HTERT RPE-1 (cell line): Measurements from ENCODE around the gene RAD21L1.
"Not testable (repeated sequence)": the region's sequence is repeated elsewhere in the genome, so short reads cannot be mapped to it uniquely, and the experiment has no call there.

Experiments used
- in situ Hi-C: fragments of 300-500 bp; cut with MboI; formaldehyde crosslinking; loops from 4 replicates; pipeline ENCODE4 v1.14.3; 2020; ENCODE audit warnings: low sequenced_read_pairs

Gene RAD21L1

GRCh38 chr20:1224205-1224890, 1.5 kb upstream of the RAD21L1 start:
- in situ Hi-C loops = no loop called here

- in situ Hi-C loops = no loop called here
Measured at GRCh38 chr20:1225263-1225782, 521 bp upstream of the RAD21L1 start.

- in situ Hi-C loops = no loop called here
Measured at GRCh38 chr20:1229541-1229940, 3.7 kb downstream of the RAD21L1 start.

GRCh38 chr20:1232286-1233111, 6.7 kb downstream of the RAD21L1 start:
- in situ Hi-C loops = no loop called here

GRCh38 chr20:1240549-1240948, 14.7 kb downstream of the RAD21L1 start:
- in situ Hi-C loops = no loop called here

- in situ Hi-C loops = no loop called here
Measured at GRCh38 chr20:1241456-1241855, 15.6 kb downstream of the RAD21L1 start.

GRCh38 chr20:1242099-1242498, 16.3 kb downstream of the RAD21L1 start:
- in situ Hi-C loops = no loop called here

- in situ Hi-C loops = no loop called here
Measured at GRCh38 chr20:1242530-1242929, 16.7 kb downstream of the RAD21L1 start.

GRCh38 chr20:1245578-1245977, 19.7 kb downstream of the RAD21L1 start:
- in situ Hi-C loops = no loop called here

GRCh38 chr20:1247689-1248088, 21.8 kb downstream of the RAD21L1 start:
- in situ Hi-C loops = no loop called here

GRCh38 chr20:1250282-1250681, 24.4 kb downstream of the RAD21L1 start:
- in situ Hi-C loops = not testable (repeated sequence)

- in situ Hi-C loops = no loop called here
Measured at GRCh38 chr20:1252416-1252815, 26.6 kb downstream of the RAD21L1 start.

GRCh38 chr20:1254254-1254653, 28.4 kb downstream of the RAD21L1 start:
- in situ Hi-C loops = no loop called here

GRCh38 chr20:1255675-1256074, 29.8 kb downstream of the RAD21L1 start:
- in situ Hi-C loops = no loop called here

- in situ Hi-C loops = no loop called here
Measured at GRCh38 chr20:1263853-1264252, 38.0 kb downstream of the RAD21L1 start.

GRCh38 chr20:1264727-1265126, 38.9 kb downstream of the RAD21L1 start:
- in situ Hi-C loops = no loop called here

- in situ Hi-C loops = no loop called here
Measured at GRCh38 chr20:1265226-1265915, 39.5 kb downstream of the RAD21L1 start.

GRCh38 chr20:1265916-1266166, 40.0 kb downstream of the RAD21L1 start:
- in situ Hi-C loops = no loop called here

- in situ Hi-C loops = no loop called here
Measured at GRCh38 chr20:1266167-1266973, 40.5 kb downstream of the RAD21L1 start, which contains the start of gene SNPH. TSS of gene SNPH (plus strand) at chr20:1266294. CDS start at chr20:1296240, 29,946 bp downstream.

GRCh38 chr20:1267161-1267560, 41.3 kb downstream of the RAD21L1 start:
- in situ Hi-C loops = no loop called here
